Esophagus muscularis mucosa (tissue), 4 donors: ENCODE data around the gene VSIG4. TPM values are rescaled to one million over a fixed set of nuclear protein-coding genes. Genes with fewer than 3 reads are reported as not detected.

ENCODE experiments used
- DNase-seq: peaks from one replicate; pipeline ENCODE4 v3.0.0-alpha.2; 2017; ENCODE audit errors: extremely low spot score
- H3K27ac ChIP-seq, 4 donors: fragments of 200-600 bp; sonication (generic); replicated peaks in 1 of 4; 1 replicate in 3 of 4; 2 replicates in 1 of 4; pipeline ENCODE4 v1.5.1; 2016 to 2019; ENCODE audit warnings: mild to moderate bottlenecking in 1 of 4
- H3K27me3 ChIP-seq, 4 donors: fragments of 200-600 bp; sonication (generic); one replicate each; pipeline versions ENCODE4 v1.5.1 to v1.6.0; 2016 to 2019
- H3K36me3 ChIP-seq, 4 donors: fragments of 200-600 bp; sonication (generic); one replicate each; pipeline ENCODE4 v1.5.1; 2016 to 2019
- H3K4me1 ChIP-seq, 4 donors: fragments of 200-600 bp; sonication (generic); one replicate each; pipeline ENCODE4 v1.5.1; 2016 to 2019
- H3K4me3 ChIP-seq, 4 donors: fragments of 200-600 bp; sonication (generic); 1 replicate in 2 of 4; 2 replicates in 2 of 4; pipeline ENCODE4 v1.5.1; 2016 to 2019; ENCODE audit warnings: mild to moderate bottlenecking in 4 of 4, moderate library complexity in 1 of 4
- H3K9me3 ChIP-seq, 4 donors: fragments of 200-600 bp; sonication (generic); 1 replicate in 3 of 4; 2 replicates in 1 of 4; pipeline ENCODE4 v1.5.1; 2016 to 2019
- CTCF ChIP-seq, 3 experiments: fragments of 200-600 bp in 2 of 3; fragments of 450-650 bp in 1 of 3; sonication (generic) in 2 of 3; IDR thresholded peaks; one replicate each; pipeline ENCODE4 v1.5.1; 2017 to 2019; ENCODE audit warnings: antibody characterized with exemption in 3 of 3, mild to moderate bottlenecking in 2 of 3, moderate library complexity in 1 of 3
- EP300 ChIP-seq: sonication (generic); formaldehyde crosslinking; IDR thresholded peaks from one replicate; pipeline ENCODE4 v1.6.1; 2017; ENCODE audit warnings: antibody characterized with exemption
- POLR2A ChIP-seq: fragments of 450-650 bp; IDR thresholded peaks from one replicate; pipeline ENCODE4 v1.6.1; 2017; ENCODE audit warnings: antibody characterized with exemption, moderate library complexity, mild to moderate bottlenecking, low read depth
- POLR2AphosphoS5 ChIP-seq, 2 donors: sonication (generic); formaldehyde crosslinking; IDR thresholded peaks; one replicate each; pipeline ENCODE4 v1.6.1; 2017; ENCODE audit warnings: antibody characterized with exemption in 2 of 2
- WGBS: methylation state at CpG from one replicate; pipeline ENCODE4 v1.1.5; 2018; 5-methylcytosine and 5-hydroxymethylcytosine counted together
- intact Hi-C: fragments of 100-400 bp; cut with DNase I; formaldehyde crosslinking; loops from one replicate; pipeline ENCODE4 v1.15.1; 2023
- total RNA-seq, 4 donors: library from RNA; depleted of rRNA; stranded (reverse); fragments of >200 nt; gene quantifications; one replicate each; pipeline versions ENCODE4 v1.1.0 to v1.2.1, GENCODE V29; 2016

The VSIG4 gene
- total RNA-seq, 4 donors from 2014 or later: 64.0 to 164 (median 114) TPM

- Histone ChIP-seq H3K27me3 (no peaks in the 10 kb centered on the region), H3K9me3 (no peaks in the 10 kb centered on the region), H3K27ac (no peak overlapping the region), H3K4me3 (no peak overlapping the region), H3K36me3 (no peaks in the 10 kb centered on the region), H3K4me1 (no peaks in the 10 kb centered on the region)
- no peak for DNase-seq
- TF ChIP-seq EP300 (no peak), CTCF (IDR thresholded peaks at IDR 0.05) (no peak), POLR2A (no peak), POLR2AphosphoS5 (IDR thresholded peaks at IDR 0.05) (no peak)
- 74% methylated on average over 2 of the region's 2 CpGs for WGBS
- intact Hi-C loops: no loop called here
Observed at GRCh38 chrX:65997978-65998717, 41.7 kb downstream of the VSIG4 start.

GRCh38 chrX:65994519-65995506, 45.1 kb downstream of the VSIG4 start:
- H3K36me3 ChIP-seq: no peaks in the 10 kb centered on the region
- DNase-seq: no peak
- no peaks in the 10 kb centered on the region for H3K4me1 ChIP-seq
- no peak overlapping the region for H3K4me3 ChIP-seq
- no peaks in the 10 kb centered on the region for H3K9me3 ChIP-seq
- intact Hi-C loops: no loop called here
- H3K27ac ChIP-seq: no peak overlapping the region
- no peak for TF ChIP-seq EP300
- no peaks in the 10 kb centered on the region for H3K27me3 ChIP-seq
- WGBS: 75% methylated on average over 3 of the region's 3 CpGs

- no peak for TF ChIP-seq EP300
- no peak for TF ChIP-seq POLR2A
- no peak for TF ChIP-seq POLR2AphosphoS5 (IDR thresholded peaks at IDR 0.05)
- no peak for TF ChIP-seq CTCF (IDR thresholded peaks at IDR 0.05)
- Histone ChIP-seq H3K4me1 (no peaks in the 10 kb centered on the region), H3K36me3 (no peaks in the 10 kb centered on the region), H3K9me3 (no peaks in the 10 kb centered on the region), H3K27me3 (no peaks in the 10 kb centered on the region), H3K4me3 (no peak overlapping the region), H3K27ac (no peak overlapping the region)
- WGBS: 77% methylated on average over 2 of the region's 2 CpGs
- intact Hi-C loops: no loop called here
- DNase-seq: no peak
Observed at GRCh38 chrX:65993915-65994460, 45.9 kb downstream of the VSIG4 start.

GRCh38 chrX:65993332-65993731, 46.5 kb downstream of the VSIG4 start:
- H3K36me3 ChIP-seq: no peaks in the 10 kb centered on the region
- DNase-seq: no peak
- WGBS: 77% methylated on average over 2 of the region's 2 CpGs
- no peaks in the 10 kb centered on the region for H3K9me3 ChIP-seq
- no peak overlapping the region for H3K27ac ChIP-seq
- TF ChIP-seq CTCF (IDR thresholded peaks at IDR 0.05): no peak
- TF ChIP-seq POLR2A: no peak
- no peak for TF ChIP-seq EP300
- TF ChIP-seq POLR2AphosphoS5 (IDR thresholded peaks at IDR 0.05): no peak
- no peak overlapping the region for H3K4me3 ChIP-seq
- intact Hi-C loops: no loop called here
- H3K4me1 ChIP-seq: no peaks in the 10 kb centered on the region
- no peaks in the 10 kb centered on the region for H3K27me3 ChIP-seq

- Histone ChIP-seq H3K27me3 (no peaks in the 10 kb centered on the region), H3K9me3 (no peaks in the 10 kb centered on the region), H3K27ac (no peak overlapping the region), H3K4me1 (no peaks in the 10 kb centered on the region), H3K36me3 (no peaks in the 10 kb centered on the region), H3K4me3 (no peak overlapping the region)
- intact Hi-C loops: no loop called here
- no peak for DNase-seq
- no peak for TF ChIP-seq POLR2AphosphoS5 (IDR thresholded peaks at IDR 0.05)
- no peak for TF ChIP-seq POLR2A
- TF ChIP-seq EP300: no peak
- no peak for TF ChIP-seq CTCF (IDR thresholded peaks at IDR 0.05)
Observed at GRCh38 chrX:65990702-65991101, 49.2 kb downstream of the VSIG4 start.
